ENCODE measurements around the gene C16orf90.
"Not testable (repeated sequence)": the region's sequence is repeated elsewhere in the genome, so short reads cannot be mapped to it uniquely, and the experiment has no call there.

C16orf90 gene

GRCh38 chr16:3474136-3474779 lies 21.0 kb downstream of the C16orf90 start:
- Histone ChIP-seq H4K20me1 (ENCODE audit: insufficient read depth) (peaks cover 25% of the 10 kb centered on the region; the same call in 1 of the 2 replicates), H3K79me2 (ENCODE audit: insufficient read depth, low read depth) (peaks cover 98% of the 10 kb centered on the region), H3K4me1 (ENCODE audit: low read depth, poor library complexity, severe bottlenecking) (no peaks in the 10 kb centered on the region), H3K27ac (no peak overlapping the region), H3K36me3 (ENCODE audit: insufficient read depth) (peaks cover 8% of the 10 kb centered on the region; the same call in 1 of the 2 replicates), H3K4me3 (IDR thresholded peaks at IDR 0.05; ENCODE audit: insufficient read depth, low read depth, low read length) (no peak overlapping the region), H2AFZ (ENCODE audit: low read depth) (no peak overlapping the region), H3K4me2 (no peak overlapping the region), H3K9ac (no peak overlapping the region), H3K27me3 (ENCODE audit: insufficient read depth, low read depth) (no peaks in the 10 kb centered on the region)
- no peak for TF ChIP-seq CTCF (conservative IDR thresholded peaks at IDR 0.05; ENCODE audit: low read depth, low read length)

GRCh38 chr16:3473596-3473943 lies 21.7 kb downstream of the C16orf90 start:
- H3K27ac ChIP-seq; H3K36me3 ChIP-seq (ENCODE audit: insufficient read depth); H3K4me1 ChIP-seq (ENCODE audit: low read depth, poor library complexity, severe bottlenecking); H2AFZ ChIP-seq (ENCODE audit: low read depth); H3K9ac ChIP-seq; H3K27me3 ChIP-seq (ENCODE audit: insufficient read depth, low read depth); H3K4me2 ChIP-seq; H3K4me3 ChIP-seq (IDR thresholded peaks at IDR 0.05; ENCODE audit: insufficient read depth, low read depth, low read length): not testable (repeated sequence)
- H4K20me1 ChIP-seq (ENCODE audit: insufficient read depth), result peaks cover 25% of the 10 kb centered on the region; the same call in 1 of the 2 replicates
- peaks cover 98% of the 10 kb centered on the region for H3K79me2 ChIP-seq (ENCODE audit: insufficient read depth, low read depth)

- TF ChIP-seq CTCF (conservative IDR thresholded peaks at IDR 0.05; ENCODE audit: low read depth, low read length), result no peak
- Histone ChIP-seq H3K36me3 (ENCODE audit: insufficient read depth) (peaks cover 5% of the 10 kb centered on the region; the same call in 1 of the 2 replicates), H2AFZ (ENCODE audit: low read depth) (no peak overlapping the region), H3K79me2 (ENCODE audit: insufficient read depth, low read depth) (peaks cover 98% of the 10 kb centered on the region), H3K9ac (no peak overlapping the region), H4K20me1 (ENCODE audit: insufficient read depth) (peaks cover 25% of the 10 kb centered on the region; the same call in 1 of the 2 replicates), H3K27me3 (ENCODE audit: insufficient read depth, low read depth) (no peaks in the 10 kb centered on the region), H3K4me2 (no peak overlapping the region), H3K27ac (no peak overlapping the region), H3K4me1 (ENCODE audit: low read depth, poor library complexity, severe bottlenecking) (no peaks in the 10 kb centered on the region), H3K4me3 (IDR thresholded peaks at IDR 0.05; ENCODE audit: insufficient read depth, low read depth, low read length) (no peak overlapping the region)
Measured at GRCh38 chr16:3472878-3473595, 22.3 kb downstream of the C16orf90 start.

GRCh38 chr16:3471518-3472176 lies 23.6 kb downstream of the C16orf90 start:
- Histone ChIP-seq H3K4me3 (IDR thresholded peaks at IDR 0.05; ENCODE audit: insufficient read depth, low read depth, low read length) (no peak overlapping the region), H3K27me3 (ENCODE audit: insufficient read depth, low read depth) (no peaks in the 10 kb centered on the region), H4K20me1 (ENCODE audit: insufficient read depth) (peaks cover 25% of the 10 kb centered on the region; the same call in 1 of the 2 replicates), H3K79me2 (ENCODE audit: insufficient read depth, low read depth) (peaks cover 100% of the 10 kb centered on the region), H3K36me3 (ENCODE audit: insufficient read depth) (peaks cover 11% of the 10 kb centered on the region; the same call in 1 of the 2 replicates), H3K4me2 (no peak overlapping the region), H3K4me1 (ENCODE audit: low read depth, poor library complexity, severe bottlenecking) (peaks cover 10% of the 10 kb centered on the region), H3K9ac (no peak overlapping the region), H2AFZ (ENCODE audit: low read depth) (no peak overlapping the region), H3K27ac (no peak overlapping the region)
- TF ChIP-seq CTCF (conservative IDR thresholded peaks at IDR 0.05; ENCODE audit: low read depth, low read length), result no peak

Measured in KMS-11 (cell line).